ENCODE data around the gene SAMD15.

The SAMD15 gene

GRCh38 chr14:77403768-77404167 lies 26.6 kb downstream of the SAMD15 start:
- Histone ChIP-seq H3K4me2 (ENCODE audit: low read depth, low read length, poor library complexity, severe bottlenecking) (no peak overlapping the region), H3K9me3 (ENCODE audit: insufficient read depth, low read length) (no peaks in the 10 kb centered on the region), H3K36me3 (ENCODE audit: low read length) (no peaks in the 10 kb centered on the region), H4K20me1 (ENCODE audit: low read depth, low read length) (no peaks in the 10 kb centered on the region), H3K4me3 (ENCODE audit: insufficient read depth, low read length, poor library complexity, severe bottlenecking) (no peak overlapping the region), H3K9me2 (replicated peaks; ENCODE audit: insufficient read depth, low read length) (no peaks in the 10 kb centered on the region), H3K27me3 (ENCODE audit: low read length) (no peaks in the 10 kb centered on the region), H3K9ac (ENCODE audit: low read length) (no peak overlapping the region), H3K79me2 (ENCODE audit: insufficient read depth, low read length) (no peaks in the 10 kb centered on the region), H2AFZ (ENCODE audit: low read depth, low read length, severe bottlenecking) (no peak overlapping the region), H3K27ac (ENCODE audit: low read depth, low read length) (no peak overlapping the region), H3F3A (ENCODE audit: insufficient read depth) (no peaks in the 10 kb centered on the region)
- TF ChIP-seq CTCF (IDR thresholded peaks at IDR 0.05; ENCODE audit: insufficient read depth, low read length, poor library complexity, severe bottlenecking), result no peak

GRCh38 chr14:77406086-77406485 lies 28.9 kb downstream of the SAMD15 start:
- no peak overlapping the region for H3K4me2 ChIP-seq (ENCODE audit: low read depth, low read length, poor library complexity, severe bottlenecking)
- H3K9me2 ChIP-seq (replicated peaks; ENCODE audit: insufficient read depth, low read length), result no peaks in the 10 kb centered on the region
- H3K27ac ChIP-seq (ENCODE audit: low read depth, low read length), result no peak overlapping the region
- no peaks in the 10 kb centered on the region for H3F3A ChIP-seq (ENCODE audit: insufficient read depth)
- TF ChIP-seq EZH2phosphoT487 (conservative IDR thresholded peaks at IDR 0.05; ENCODE audit: low read length), result no peak
- TF ChIP-seq CTCF (IDR thresholded peaks at IDR 0.05; ENCODE audit: insufficient read depth, low read length, poor library complexity, severe bottlenecking), result no peak
- no peak overlapping the region for H3K9ac ChIP-seq (ENCODE audit: low read length)
- H3K36me3 ChIP-seq (ENCODE audit: low read length), result no peaks in the 10 kb centered on the region
- H3K9me3 ChIP-seq (ENCODE audit: insufficient read depth, low read length), result no peaks in the 10 kb centered on the region
- H2AFZ ChIP-seq (ENCODE audit: low read depth, low read length, severe bottlenecking), result no peak overlapping the region
- H4K20me1 ChIP-seq (ENCODE audit: low read depth, low read length), result no peaks in the 10 kb centered on the region
- no peak overlapping the region for H3K4me3 ChIP-seq (ENCODE audit: insufficient read depth, low read length, poor library complexity, severe bottlenecking)
- no peaks in the 10 kb centered on the region for H3K79me2 ChIP-seq (ENCODE audit: insufficient read depth, low read length)
- H3K27me3 ChIP-seq (ENCODE audit: low read length), result no peaks in the 10 kb centered on the region

GRCh38 chr14:77406718-77407117 lies 29.5 kb downstream of the SAMD15 start:
- TF ChIP-seq EZH2phosphoT487 (conservative IDR thresholded peaks at IDR 0.05; ENCODE audit: low read length) (no peak), CTCF (IDR thresholded peaks at IDR 0.05; ENCODE audit: insufficient read depth, low read length, poor library complexity, severe bottlenecking) (no peak)
- Histone ChIP-seq H3K27me3 (ENCODE audit: low read length) (no peaks in the 10 kb centered on the region), H3K9ac (ENCODE audit: low read length) (no peak overlapping the region), H3K9me3 (ENCODE audit: insufficient read depth, low read length) (no peaks in the 10 kb centered on the region), H3K36me3 (ENCODE audit: low read length) (no peaks in the 10 kb centered on the region), H3K4me2 (ENCODE audit: low read depth, low read length, poor library complexity, severe bottlenecking) (no peak overlapping the region), H3K27ac (ENCODE audit: low read depth, low read length) (no peak overlapping the region), H2AFZ (ENCODE audit: low read depth, low read length, severe bottlenecking) (no peak overlapping the region), H4K20me1 (ENCODE audit: low read depth, low read length) (no peaks in the 10 kb centered on the region), H3K9me2 (replicated peaks; ENCODE audit: insufficient read depth, low read length) (no peaks in the 10 kb centered on the region), H3F3A (ENCODE audit: insufficient read depth) (no peaks in the 10 kb centered on the region), H3K79me2 (ENCODE audit: insufficient read depth, low read length) (no peaks in the 10 kb centered on the region), H3K4me3 (ENCODE audit: insufficient read depth, low read length, poor library complexity, severe bottlenecking) (no peak overlapping the region)

- no peaks in the 10 kb centered on the region for H3K9me2 ChIP-seq (replicated peaks; ENCODE audit: insufficient read depth, low read length)
- H2AFZ ChIP-seq (ENCODE audit: low read depth, low read length, severe bottlenecking), result no peak overlapping the region
- no peaks in the 10 kb centered on the region for H3K36me3 ChIP-seq (ENCODE audit: low read length)
- TF ChIP-seq CTCF (IDR thresholded peaks at IDR 0.05; ENCODE audit: insufficient read depth, low read length, poor library complexity, severe bottlenecking) (no peak), EZH2phosphoT487 (conservative IDR thresholded peaks at IDR 0.05; ENCODE audit: low read length) (no peak)
- H3K9me3 ChIP-seq (ENCODE audit: insufficient read depth, low read length), result no peaks in the 10 kb centered on the region
- H3K27me3 ChIP-seq (ENCODE audit: low read length), result no peaks in the 10 kb centered on the region
- no peak overlapping the region for H3K4me2 ChIP-seq (ENCODE audit: low read depth, low read length, poor library complexity, severe bottlenecking)
- H3F3A ChIP-seq (ENCODE audit: insufficient read depth), result no peaks in the 10 kb centered on the region
- H3K4me3 ChIP-seq (ENCODE audit: insufficient read depth, low read length, poor library complexity, severe bottlenecking), result no peak overlapping the region
- H3K9ac ChIP-seq (ENCODE audit: low read length), result no peak overlapping the region
- H3K79me2 ChIP-seq (ENCODE audit: insufficient read depth, low read length), result no peaks in the 10 kb centered on the region
- no peaks in the 10 kb centered on the region for H4K20me1 ChIP-seq (ENCODE audit: low read depth, low read length)
- no peak overlapping the region for H3K27ac ChIP-seq (ENCODE audit: low read depth, low read length)
Measured at GRCh38 chr14:77407158-77407557, 30.0 kb downstream of the SAMD15 start.

All from SU-DHL-6 (cell line).